ENCODE measurements around the gene AGRP.

Gene AGRP

GRCh38 chr16:67445913-67446907, 37.1 kb downstream of the AGRP start:
- DNase-seq (ENCODE audit: low read depth, low spot score): no peak

- no peak for DNase-seq (ENCODE audit: low read depth, low spot score)
These were observed 37.9 kb downstream of the AGRP start for GRCh38 chr16:67445441-67445912.

GRCh38 chr16:67445126-67445426, 38.3 kb downstream of the AGRP start:
- no peak for DNase-seq (ENCODE audit: low read depth, low spot score)

GRCh38 chr16:67444259-67445125, 38.9 kb downstream of the AGRP start:
- no peak for DNase-seq (ENCODE audit: low read depth, low spot score)

- DNase-seq (ENCODE audit: low read depth, low spot score): no peak
These were observed 40.1 kb downstream of the AGRP start for GRCh38 chr16:67443265-67443664.

GRCh38 chr16:67442581-67443255, 40.6 kb downstream of the AGRP start:
- no peak for DNase-seq (ENCODE audit: low read depth, low spot score)

- DNase-seq (ENCODE audit: low read depth, low spot score): no peak
These were observed 41.4 kb downstream of the AGRP start for GRCh38 chr16:67441907-67442306.

GRCh38 chr16:67441271-67441753, 42.0 kb downstream of the AGRP start:
- DNase-seq (ENCODE audit: low read depth, low spot score): no peak

GRCh38 chr16:67438824-67439393, 44.4 kb downstream of the AGRP start:
- DNase-seq (ENCODE audit: low read depth, low spot score): no peak

GRCh38 chr16:67438098-67438791, 45.1 kb downstream of the AGRP start:
- DNase-seq (ENCODE audit: low read depth, low spot score): no peak

GRCh38 chr16:67437513-67437912, 45.8 kb downstream of the AGRP start:
- DNase-seq (ENCODE audit: low read depth, low spot score): no peak

GRCh38 chr16:67436640-67437193, 46.6 kb downstream of the AGRP start:
- no peak for DNase-seq (ENCODE audit: low read depth, low spot score)

- DNase-seq (ENCODE audit: low read depth, low spot score): no peak
These were observed 47.6 kb downstream of the AGRP start for GRCh38 chr16:67435758-67436164.

GRCh38 chr16:67433131-67433719, 50.1 kb downstream of the AGRP start:
- no peak for DNase-seq (ENCODE audit: low read depth, low spot score)
